Smooth muscle cell (in vitro differentiated cells): ENCODE data around the gene SSC4D. TPM values are rescaled to one million over a fixed set of nuclear protein-coding genes. Genes with fewer than 3 reads are reported as not detected.
"Not testable (repeated sequence)": the region's sequence is repeated elsewhere in the genome, so short reads cannot be mapped to it uniquely, and the experiment has no call there.

ENCODE experiments used
- DNase-seq: peaks from one replicate; lab custom pipeline; 2025; ENCODE audit not compliant: unreplicated experiment; lab: John Stamatoyannopoulos, UW
- H2AFZ ChIP-seq: fragments of 200-600 bp; sonication (generic); 2 replicates; pipeline ENCODE4 v1.6.0; 2016; ENCODE audit warnings: antibody characterized with exemption, low read depth, mild to moderate bottlenecking
- H3F3A ChIP-seq: fragments of 200-600 bp; sonication (generic); 2 replicates; pipeline ENCODE4 v1.6.0; 2017; ENCODE audit warnings: antibody characterized with exemption, low read depth
- H3K27ac ChIP-seq: fragments of 200-600 bp; sonication (generic); 2 replicates; pipeline ENCODE4 v1.5.1; 2016; ENCODE audit warnings: low read depth, mild to moderate bottlenecking
- H3K27me3 ChIP-seq: fragments of 200-600 bp; sonication (generic); 2 replicates; pipeline ENCODE4 v1.6.1; 2016; ENCODE audit warnings: low read depth, mild to moderate bottlenecking
- H3K36me3 ChIP-seq: fragments of 200-600 bp; sonication (generic); 2 replicates; pipeline ENCODE4 v1.5.1; 2016; ENCODE audit warnings: low read depth
- H3K4me1 ChIP-seq: fragments of 200-600 bp; sonication (generic); 2 replicates; pipeline ENCODE4 v1.5.1; 2016; ENCODE audit warnings: low read depth
- H3K4me2 ChIP-seq: fragments of 200-600 bp; sonication (generic); 2 replicates; pipeline ENCODE4 v1.6.0; 2016; ENCODE audit warnings: mild to moderate bottlenecking
- H3K4me3 ChIP-seq: fragments of 200-600 bp; sonication (generic); 2 replicates; pipeline ENCODE4 v1.5.1; 2016; ENCODE audit warnings: mild to moderate bottlenecking
- H3K79me2 ChIP-seq: fragments of 200-600 bp; sonication (generic); 2 replicates; pipeline ENCODE4 v1.6.0; 2016; ENCODE audit warnings: low read depth, mild to moderate bottlenecking
- H3K9ac ChIP-seq: fragments of 200-600 bp; sonication (generic); 2 replicates; pipeline ENCODE4 v1.6.0; 2016; ENCODE audit warnings: low read depth
- H3K9me3 ChIP-seq: fragments of 200-600 bp; sonication (generic); replicated peaks from 2 replicates; pipeline ENCODE4 v1.5.1; 2016; ENCODE audit warnings: low read depth
- H4K20me1 ChIP-seq: fragments of 200-600 bp; sonication (generic); 2 replicates; pipeline ENCODE4 v1.6.0; 2016; ENCODE audit warnings: low read depth
- WGBS: methylation state at CpG from one replicate; pipeline ENCODE4 v1.1.7; 2016; ENCODE audit warnings: low lambda C conversion rate; 5-methylcytosine and 5-hydroxymethylcytosine counted together
- polyA plus RNA-seq: library from polyadenylated mRNA; unstranded; fragments of >200 nt; fragmentation: Nextera tagmentation; extraction: Ambion mirVana; gene quantifications from 2 replicates; pipeline ENCODE4 v1.2.1, GENCODE V29; 2016
- total RNA-seq: library from RNA; depleted of rRNA; stranded (reverse); fragments of >200 nt; gene quantifications from 2 replicates; pipeline ENCODE4 v1.2.3, GENCODE V29; 2014
- TF ChIP-seq, protein P1 (sequence below): fragments of 200-600 bp; sonication (generic); IDR thresholded peaks from 2 replicates; pipeline ENCODE4 v1.5.1; 2017; ENCODE audit warnings: borderline replicate concordance, mild to moderate bottlenecking, antibody characterized with exemption; ENCODE audit not compliant: insufficient read depth, poor library complexity, severe bottlenecking

The SSC4D gene
- total and polyA plus RNA-seq, 2 experiments from 2014 or later: 2.2 to 2.3 TPM

DNA sequence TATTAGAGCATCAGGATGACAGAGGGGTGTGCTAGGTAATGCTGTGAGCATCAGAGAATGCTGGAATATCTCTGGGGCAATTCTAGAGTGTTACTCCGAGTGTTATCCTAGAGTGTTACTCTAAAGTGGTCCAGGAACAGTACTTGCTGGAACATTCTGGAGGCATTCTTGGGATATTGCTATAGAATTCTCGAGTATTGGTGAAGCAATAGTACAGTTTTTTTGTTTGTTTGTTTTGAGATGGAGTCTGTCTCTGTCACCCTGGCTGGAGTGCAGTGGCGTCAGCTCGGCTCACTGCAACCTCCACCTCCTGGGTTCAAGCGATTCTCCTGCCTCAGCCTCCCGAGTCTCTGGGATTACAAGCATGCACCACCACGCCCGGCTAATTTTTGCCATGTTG is 12.6 kb downstream of the SSC4D start:
- Histone ChIP-seq H3K27me3 (no peaks in the 10 kb centered on the region), H3K4me1 (no peaks in the 10 kb centered on the region), H3F3A (peaks cover 6% of the 10 kb centered on the region), H3K27ac (no peak overlapping the region), H2AFZ (no peak overlapping the region), H3K36me3 (no peaks in the 10 kb centered on the region), H3K79me2 (no peaks in the 10 kb centered on the region), H3K9ac (no peak overlapping the region), H3K4me2 (no peak overlapping the region), H3K4me3 (no peak overlapping the region), H4K20me1 (no peaks in the 10 kb centered on the region), H3K9me3 (no peaks in the 10 kb centered on the region)
- DNase-seq: no peak
- WGBS: 84% methylated on average over 8 of the region's 8 CpGs
- TF ChIP-seq, protein P1, sequence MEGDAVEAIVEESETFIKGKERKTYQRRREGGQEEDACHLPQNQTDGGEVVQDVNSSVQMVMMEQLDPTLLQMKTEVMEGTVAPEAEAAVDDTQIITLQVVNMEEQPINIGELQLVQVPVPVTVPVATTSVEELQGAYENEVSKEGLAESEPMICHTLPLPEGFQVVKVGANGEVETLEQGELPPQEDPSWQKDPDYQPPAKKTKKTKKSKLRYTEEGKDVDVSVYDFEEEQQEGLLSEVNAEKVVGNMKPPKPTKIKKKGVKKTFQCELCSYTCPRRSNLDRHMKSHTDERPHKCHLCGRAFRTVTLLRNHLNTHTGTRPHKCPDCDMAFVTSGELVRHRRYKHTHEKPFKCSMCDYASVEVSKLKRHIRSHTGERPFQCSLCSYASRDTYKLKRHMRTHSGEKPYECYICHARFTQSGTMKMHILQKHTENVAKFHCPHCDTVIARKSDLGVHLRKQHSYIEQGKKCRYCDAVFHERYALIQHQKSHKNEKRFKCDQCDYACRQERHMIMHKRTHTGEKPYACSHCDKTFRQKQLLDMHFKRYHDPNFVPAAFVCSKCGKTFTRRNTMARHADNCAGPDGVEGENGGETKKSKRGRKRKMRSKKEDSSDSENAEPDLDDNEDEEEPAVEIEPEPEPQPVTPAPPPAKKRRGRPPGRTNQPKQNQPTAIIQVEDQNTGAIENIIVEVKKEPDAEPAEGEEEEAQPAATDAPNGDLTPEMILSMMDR: no peak

DNA sequence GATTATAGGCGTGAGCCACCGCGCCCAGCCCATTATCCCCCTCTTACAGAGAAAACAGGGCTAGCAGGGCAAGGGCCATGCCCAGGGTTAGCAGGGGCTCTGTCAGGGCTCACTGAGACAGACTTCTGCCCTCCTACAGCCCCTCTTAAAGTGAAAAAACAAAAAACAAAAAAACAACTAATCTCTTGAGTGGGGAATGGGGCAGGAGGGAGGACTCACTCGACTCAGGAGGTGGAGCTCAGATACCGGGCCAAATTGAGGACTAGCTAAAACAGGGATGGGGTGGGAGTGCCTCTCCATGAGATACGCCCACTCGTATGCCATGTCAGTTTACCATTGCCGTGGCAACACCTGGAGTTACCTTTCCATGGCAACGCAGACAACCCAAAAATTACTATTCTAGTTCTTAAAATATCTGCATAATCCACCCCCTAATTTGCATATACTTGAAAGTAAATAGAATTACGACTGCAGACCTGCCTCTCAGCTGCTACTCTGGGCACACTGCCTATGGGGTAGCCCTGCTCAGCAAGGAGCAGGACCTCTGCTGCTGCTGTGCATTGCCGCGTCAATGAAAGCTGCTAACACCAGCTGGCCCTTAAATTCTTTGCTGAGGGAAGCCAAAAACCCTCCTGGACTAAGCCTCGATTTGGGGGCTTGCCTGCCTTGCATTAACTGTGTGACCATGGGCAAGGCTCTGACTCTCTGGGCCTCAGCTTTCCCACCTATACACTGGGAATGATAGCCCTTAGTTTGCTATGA is 13.4 kb downstream of the SSC4D start:
- no peaks in the 10 kb centered on the region for H3K36me3 ChIP-seq
- TF ChIP-seq, protein P1: no peak
- no peaks in the 10 kb centered on the region for H3K27me3 ChIP-seq
- no peaks in the 10 kb centered on the region for H3K79me2 ChIP-seq
- no peak overlapping the region for H3K4me2 ChIP-seq
- H4K20me1 ChIP-seq: no peaks in the 10 kb centered on the region
- H3K9ac ChIP-seq: no peak overlapping the region
- H3K4me1 ChIP-seq: no peaks in the 10 kb centered on the region
- H3F3A ChIP-seq: peaks cover 6% of the 10 kb centered on the region
- H2AFZ ChIP-seq: no peak overlapping the region
- H3K9me3 ChIP-seq: no peaks in the 10 kb centered on the region
- 76% methylated on average over 13 of the region's 13 CpGs for WGBS
- no peak overlapping the region for H3K27ac ChIP-seq
- no peak for DNase-seq
- no peak overlapping the region for H3K4me3 ChIP-seq

DNA sequence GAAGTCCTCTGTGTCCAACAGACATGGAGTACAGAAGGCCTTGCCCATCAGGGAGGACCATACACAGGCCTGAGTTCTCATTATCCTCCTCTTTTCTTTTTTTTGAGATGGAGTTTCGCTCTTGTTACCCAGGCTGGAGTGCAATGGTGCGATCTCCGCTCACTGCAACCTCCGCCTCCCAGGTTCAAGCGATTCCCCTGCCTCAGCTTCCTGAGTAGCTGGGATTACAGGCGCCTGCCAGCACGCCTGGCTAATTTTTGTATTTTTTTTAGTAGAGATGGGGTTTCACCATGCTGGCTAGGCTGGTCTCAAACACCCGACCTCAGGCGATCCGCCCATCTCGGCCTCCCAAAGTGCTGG is 13.9 kb downstream of the SSC4D start:
- not testable (repeated sequence) for DNase-seq, H3K27ac ChIP-seq, H3K9me3 ChIP-seq, H3K36me3 ChIP-seq, H3K4me2 ChIP-seq, H3F3A ChIP-seq, H2AFZ ChIP-seq, H3K27me3 ChIP-seq, H4K20me1 ChIP-seq, H3K9ac ChIP-seq, H3K4me3 ChIP-seq, H3K4me1 ChIP-seq, H3K79me2 ChIP-seq
- WGBS: 87% methylated on average over 10 of the region's 11 CpGs

DNA sequence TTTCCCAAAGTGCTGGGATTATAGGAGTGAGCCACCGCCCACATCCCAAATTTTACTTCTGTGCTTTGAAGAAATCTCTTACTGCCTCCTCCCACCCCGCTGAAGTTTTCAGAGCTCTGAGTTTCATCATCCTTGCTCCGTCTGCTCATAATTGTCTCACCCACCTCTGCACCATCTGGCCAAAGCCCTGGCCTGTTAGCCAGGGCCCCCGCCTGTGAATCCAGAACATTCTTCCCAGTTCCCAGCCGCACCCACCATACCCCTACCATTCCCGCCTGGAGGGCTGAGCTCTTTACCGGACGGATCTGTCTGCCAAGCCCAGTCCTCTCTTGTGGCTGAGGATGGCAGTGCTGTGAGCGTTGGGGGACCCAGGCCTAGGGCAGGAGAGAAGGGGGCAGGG is 14.5 kb downstream of the SSC4D start:
- Histone ChIP-seq H3K4me1 (no peaks in the 10 kb centered on the region), H4K20me1 (no peaks in the 10 kb centered on the region), H3K9me3 (no peaks in the 10 kb centered on the region), H3K4me3 (no peak overlapping the region), H3K4me2 (no peak overlapping the region), H3K9ac (no peak overlapping the region), H2AFZ (peak overlapping the region; percentile 49), H3K79me2 (no peaks in the 10 kb centered on the region), H3K27me3 (no peaks in the 10 kb centered on the region), H3K27ac (no peak overlapping the region), H3K36me3 (no peaks in the 10 kb centered on the region), H3F3A (peaks cover 6% of the 10 kb centered on the region)
- no peak for DNase-seq
- 57% methylated on average over 9 of the region's 9 CpGs for WGBS
- TF ChIP-seq, protein P1: no peak
